ENCODE results near the gene MAGEA8. TPM values are rescaled to one million over a fixed set of nuclear protein-coding genes. Genes with fewer than 3 reads are reported as not detected.

MAGEA8 gene
- total and polyA plus RNA-seq, 9 of the 15 experiments (the other 6 are each of a cell fraction or from before 2014, with no cell fraction given): 0.49 to 4.6 (median 1.9) TPM

DNA sequence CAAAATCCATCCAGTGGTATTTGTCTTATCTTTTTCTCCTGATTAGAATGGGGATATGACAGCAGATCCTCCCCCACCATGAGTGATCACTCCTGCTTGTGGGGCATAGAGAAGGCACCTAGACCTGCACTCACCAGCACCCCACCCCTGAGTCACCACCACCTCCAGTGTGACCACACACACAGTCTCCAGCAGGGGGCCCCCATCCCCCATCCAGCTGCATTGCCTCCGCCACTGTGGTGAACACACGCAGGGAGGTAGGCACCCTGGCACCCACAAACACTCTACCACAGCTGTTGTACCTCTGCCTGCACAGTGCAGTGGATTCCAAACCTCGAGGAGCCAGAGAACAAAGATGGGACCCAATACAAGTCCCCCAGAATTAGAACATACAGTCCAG, 9.0 kb upstream of the MAGEA8 start (continued):
- TF ChIP-seq HMGN3 (IDR thresholded peaks at IDR 0.05; ENCODE audit: borderline replicate concordance, extremely low read depth, insufficient read length, low read depth, low read length) (no peak), ZNF408 (CRISPR knock-in tag; IDR thresholded peaks at IDR 0.05; ENCODE audit: low read depth) (no peak), SIN3B (IDR thresholded peaks at IDR 0.05; ENCODE audit: low read depth) (no peak), TBL1XR1 (IDR thresholded peaks at IDR 0.05; ENCODE audit: low read length in 2 of 2) (no peak)
- TF ChIP-seq, protein P1, sequence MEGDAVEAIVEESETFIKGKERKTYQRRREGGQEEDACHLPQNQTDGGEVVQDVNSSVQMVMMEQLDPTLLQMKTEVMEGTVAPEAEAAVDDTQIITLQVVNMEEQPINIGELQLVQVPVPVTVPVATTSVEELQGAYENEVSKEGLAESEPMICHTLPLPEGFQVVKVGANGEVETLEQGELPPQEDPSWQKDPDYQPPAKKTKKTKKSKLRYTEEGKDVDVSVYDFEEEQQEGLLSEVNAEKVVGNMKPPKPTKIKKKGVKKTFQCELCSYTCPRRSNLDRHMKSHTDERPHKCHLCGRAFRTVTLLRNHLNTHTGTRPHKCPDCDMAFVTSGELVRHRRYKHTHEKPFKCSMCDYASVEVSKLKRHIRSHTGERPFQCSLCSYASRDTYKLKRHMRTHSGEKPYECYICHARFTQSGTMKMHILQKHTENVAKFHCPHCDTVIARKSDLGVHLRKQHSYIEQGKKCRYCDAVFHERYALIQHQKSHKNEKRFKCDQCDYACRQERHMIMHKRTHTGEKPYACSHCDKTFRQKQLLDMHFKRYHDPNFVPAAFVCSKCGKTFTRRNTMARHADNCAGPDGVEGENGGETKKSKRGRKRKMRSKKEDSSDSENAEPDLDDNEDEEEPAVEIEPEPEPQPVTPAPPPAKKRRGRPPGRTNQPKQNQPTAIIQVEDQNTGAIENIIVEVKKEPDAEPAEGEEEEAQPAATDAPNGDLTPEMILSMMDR (IDR thresholded peaks at IDR 0.05 in 2 of 3, conservative IDR thresholded peaks at IDR 0.05 in 1 of 3; ENCODE audit: insufficient read depth in 2 of 3, low read depth in 1 of 3, low read length in 3 of 3): peak; percentile 73 to 78 (median 78)
- TF ChIP-seq, protein P2, sequence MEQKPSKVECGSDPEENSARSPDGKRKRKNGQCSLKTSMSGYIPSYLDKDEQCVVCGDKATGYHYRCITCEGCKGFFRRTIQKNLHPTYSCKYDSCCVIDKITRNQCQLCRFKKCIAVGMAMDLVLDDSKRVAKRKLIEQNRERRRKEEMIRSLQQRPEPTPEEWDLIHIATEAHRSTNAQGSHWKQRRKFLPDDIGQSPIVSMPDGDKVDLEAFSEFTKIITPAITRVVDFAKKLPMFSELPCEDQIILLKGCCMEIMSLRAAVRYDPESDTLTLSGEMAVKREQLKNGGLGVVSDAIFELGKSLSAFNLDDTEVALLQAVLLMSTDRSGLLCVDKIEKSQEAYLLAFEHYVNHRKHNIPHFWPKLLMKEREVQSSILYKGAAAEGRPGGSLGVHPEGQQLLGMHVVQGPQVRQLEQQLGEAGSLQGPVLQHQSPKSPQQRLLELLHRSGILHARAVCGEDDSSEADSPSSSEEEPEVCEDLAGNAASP (IDR thresholded peaks at IDR 0.05): no peak
- TF ChIP-seq, protein P3, sequence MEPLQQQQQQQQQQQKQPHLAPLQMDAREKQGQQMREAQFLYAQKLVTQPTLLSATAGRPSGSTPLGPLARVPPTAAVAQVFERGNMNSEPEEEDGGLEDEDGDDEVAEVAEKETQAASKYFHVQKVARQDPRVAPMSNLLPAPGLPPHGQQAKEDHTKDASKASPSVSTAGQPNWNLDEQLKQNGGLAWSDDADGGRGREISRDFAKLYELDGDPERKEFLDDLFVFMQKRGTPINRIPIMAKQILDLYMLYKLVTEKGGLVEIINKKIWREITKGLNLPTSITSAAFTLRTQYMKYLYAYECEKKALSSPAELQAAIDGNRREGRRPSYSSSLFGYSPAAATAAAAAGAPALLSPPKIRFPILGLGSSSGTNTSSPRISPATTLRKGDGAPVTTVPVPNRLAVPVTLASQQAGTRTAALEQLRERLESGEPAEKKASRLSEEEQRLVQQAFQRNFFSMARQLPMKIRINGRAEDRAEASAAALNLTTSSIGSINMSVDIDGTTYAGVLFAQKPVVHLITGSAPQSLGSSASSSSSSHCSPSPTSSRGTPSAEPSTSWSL (CRISPR knock-in tag; IDR thresholded peaks at IDR 0.05; ENCODE audit: borderline replicate concordance): no peak
- TF ChIP-seq, protein P4, sequence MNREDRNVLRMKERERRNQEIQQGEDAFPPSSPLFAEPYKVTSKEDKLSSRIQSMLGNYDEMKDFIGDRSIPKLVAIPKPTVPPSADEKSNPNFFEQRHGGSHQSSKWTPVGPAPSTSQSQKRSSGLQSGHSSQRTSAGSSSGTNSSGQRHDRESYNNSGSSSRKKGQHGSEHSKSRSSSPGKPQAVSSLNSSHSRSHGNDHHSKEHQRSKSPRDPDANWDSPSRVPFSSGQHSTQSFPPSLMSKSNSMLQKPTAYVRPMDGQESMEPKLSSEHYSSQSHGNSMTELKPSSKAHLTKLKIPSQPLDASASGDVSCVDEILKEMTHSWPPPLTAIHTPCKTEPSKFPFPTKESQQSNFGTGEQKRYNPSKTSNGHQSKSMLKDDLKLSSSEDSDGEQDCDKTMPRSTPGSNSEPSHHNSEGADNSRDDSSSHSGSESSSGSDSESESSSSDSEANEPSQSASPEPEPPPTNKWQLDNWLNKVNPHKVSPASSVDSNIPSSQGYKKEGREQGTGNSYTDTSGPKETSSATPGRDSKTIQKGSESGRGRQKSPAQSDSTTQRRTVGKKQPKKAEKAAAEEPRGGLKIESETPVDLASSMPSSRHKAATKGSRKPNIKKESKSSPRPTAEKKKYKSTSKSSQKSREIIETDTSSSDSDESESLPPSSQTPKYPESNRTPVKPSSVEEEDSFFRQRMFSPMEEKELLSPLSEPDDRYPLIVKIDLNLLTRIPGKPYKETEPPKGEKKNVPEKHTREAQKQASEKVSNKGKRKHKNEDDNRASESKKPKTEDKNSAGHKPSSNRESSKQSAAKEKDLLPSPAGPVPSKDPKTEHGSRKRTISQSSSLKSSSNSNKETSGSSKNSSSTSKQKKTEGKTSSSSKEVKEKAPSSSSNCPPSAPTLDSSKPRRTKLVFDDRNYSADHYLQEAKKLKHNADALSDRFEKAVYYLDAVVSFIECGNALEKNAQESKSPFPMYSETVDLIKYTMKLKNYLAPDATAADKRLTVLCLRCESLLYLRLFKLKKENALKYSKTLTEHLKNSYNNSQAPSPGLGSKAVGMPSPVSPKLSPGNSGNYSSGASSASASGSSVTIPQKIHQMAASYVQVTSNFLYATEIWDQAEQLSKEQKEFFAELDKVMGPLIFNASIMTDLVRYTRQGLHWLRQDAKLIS (CRISPR knock-in tag; IDR thresholded peaks at IDR 0.05): no peak
- TF ChIP-seq, protein P5, sequence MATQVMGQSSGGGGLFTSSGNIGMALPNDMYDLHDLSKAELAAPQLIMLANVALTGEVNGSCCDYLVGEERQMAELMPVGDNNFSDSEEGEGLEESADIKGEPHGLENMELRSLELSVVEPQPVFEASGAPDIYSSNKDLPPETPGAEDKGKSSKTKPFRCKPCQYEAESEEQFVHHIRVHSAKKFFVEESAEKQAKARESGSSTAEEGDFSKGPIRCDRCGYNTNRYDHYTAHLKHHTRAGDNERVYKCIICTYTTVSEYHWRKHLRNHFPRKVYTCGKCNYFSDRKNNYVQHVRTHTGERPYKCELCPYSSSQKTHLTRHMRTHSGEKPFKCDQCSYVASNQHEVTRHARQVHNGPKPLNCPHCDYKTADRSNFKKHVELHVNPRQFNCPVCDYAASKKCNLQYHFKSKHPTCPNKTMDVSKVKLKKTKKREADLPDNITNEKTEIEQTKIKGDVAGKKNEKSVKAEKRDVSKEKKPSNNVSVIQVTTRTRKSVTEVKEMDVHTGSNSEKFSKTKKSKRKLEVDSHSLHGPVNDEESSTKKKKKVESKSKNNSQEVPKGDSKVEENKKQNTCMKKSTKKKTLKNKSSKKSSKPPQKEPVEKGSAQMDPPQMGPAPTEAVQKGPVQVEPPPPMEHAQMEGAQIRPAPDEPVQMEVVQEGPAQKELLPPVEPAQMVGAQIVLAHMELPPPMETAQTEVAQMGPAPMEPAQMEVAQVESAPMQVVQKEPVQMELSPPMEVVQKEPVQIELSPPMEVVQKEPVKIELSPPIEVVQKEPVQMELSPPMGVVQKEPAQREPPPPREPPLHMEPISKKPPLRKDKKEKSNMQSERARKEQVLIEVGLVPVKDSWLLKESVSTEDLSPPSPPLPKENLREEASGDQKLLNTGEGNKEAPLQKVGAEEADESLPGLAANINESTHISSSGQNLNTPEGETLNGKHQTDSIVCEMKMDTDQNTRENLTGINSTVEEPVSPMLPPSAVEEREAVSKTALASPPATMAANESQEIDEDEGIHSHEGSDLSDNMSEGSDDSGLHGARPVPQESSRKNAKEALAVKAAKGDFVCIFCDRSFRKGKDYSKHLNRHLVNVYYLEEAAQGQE (IDR thresholded peaks at IDR 0.05; ENCODE audit: borderline replicate concordance): peak; percentile 48; the same call in 1 of the 2 replicates
- TF ChIP-seq, protein P5 (CRISPR knock-in tag; IDR thresholded peaks at IDR 0.05; ENCODE audit: low read depth): no peak

Data from K562 (cell line).